Upper lobe of left lung (tissue), 4 donors: ENCODE results near the gene SLC39A13.

Experiments
- POLR2A ChIP-seq, 4 donors: fragments of 450-650 bp; IDR thresholded peaks; one replicate each; pipeline ENCODE4 v1.5.1; 2016 to 2017; ENCODE audit warnings: antibody characterized with exemption in 4 of 4, mild to moderate bottlenecking in 2 of 4
- TF ChIP-seq, protein P1 (sequence below), 6 experiments: fragments of 450-650 bp in 4 of 6; fragments of 200-600 bp in 2 of 6; sonication (generic) in 2 of 6; IDR thresholded peaks; one replicate each; pipeline ENCODE4 v1.5.1; 2016 to 2019; ENCODE audit warnings: antibody characterized with exemption in 6 of 6

DNA sequence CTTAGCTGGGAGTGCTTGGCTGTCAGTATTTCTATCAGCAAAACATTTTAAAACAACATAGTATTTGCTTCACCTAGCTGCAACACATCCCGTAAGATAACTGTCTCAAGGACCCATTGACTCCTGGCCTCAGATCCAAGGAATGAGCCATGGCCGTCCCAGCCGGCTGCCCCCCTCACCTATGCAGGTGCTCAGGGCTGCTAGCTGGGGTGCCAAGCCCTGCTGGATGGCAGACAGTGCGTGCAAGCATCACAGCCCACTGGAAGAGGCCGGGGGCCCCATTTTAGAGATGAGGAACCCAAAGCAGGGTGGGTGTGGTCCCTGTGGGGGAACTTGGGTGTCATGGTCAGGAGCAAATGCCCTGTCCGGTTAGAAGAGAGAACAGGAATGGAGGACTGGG lies 9.3 kb downstream of the SLC39A13 start:
- TF ChIP-seq, protein P1, sequence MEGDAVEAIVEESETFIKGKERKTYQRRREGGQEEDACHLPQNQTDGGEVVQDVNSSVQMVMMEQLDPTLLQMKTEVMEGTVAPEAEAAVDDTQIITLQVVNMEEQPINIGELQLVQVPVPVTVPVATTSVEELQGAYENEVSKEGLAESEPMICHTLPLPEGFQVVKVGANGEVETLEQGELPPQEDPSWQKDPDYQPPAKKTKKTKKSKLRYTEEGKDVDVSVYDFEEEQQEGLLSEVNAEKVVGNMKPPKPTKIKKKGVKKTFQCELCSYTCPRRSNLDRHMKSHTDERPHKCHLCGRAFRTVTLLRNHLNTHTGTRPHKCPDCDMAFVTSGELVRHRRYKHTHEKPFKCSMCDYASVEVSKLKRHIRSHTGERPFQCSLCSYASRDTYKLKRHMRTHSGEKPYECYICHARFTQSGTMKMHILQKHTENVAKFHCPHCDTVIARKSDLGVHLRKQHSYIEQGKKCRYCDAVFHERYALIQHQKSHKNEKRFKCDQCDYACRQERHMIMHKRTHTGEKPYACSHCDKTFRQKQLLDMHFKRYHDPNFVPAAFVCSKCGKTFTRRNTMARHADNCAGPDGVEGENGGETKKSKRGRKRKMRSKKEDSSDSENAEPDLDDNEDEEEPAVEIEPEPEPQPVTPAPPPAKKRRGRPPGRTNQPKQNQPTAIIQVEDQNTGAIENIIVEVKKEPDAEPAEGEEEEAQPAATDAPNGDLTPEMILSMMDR (IDR thresholded peaks at IDR 0.05), result no peak
- no peak for TF ChIP-seq POLR2A (IDR thresholded peaks at IDR 0.05)
